Measurements from ENCODE around the gene CHRNB1.
A peak's percentile ranks its signal among the peaks of the same experiment; 100 is the strongest.

CHRNB1 gene

GRCh38 chr17:7484067-7484918 lies 39.4 kb downstream of the CHRNB1 start, which contains the start of gene POLR2A:
Gene POLR2A (plus strand): TSS chr17:7484366.
- DNase-seq (ENCODE audit: low read depth) = peak; percentile 97

GRCh38 chr17:7484919-7485377 lies 40.1 kb downstream of the CHRNB1 start:
- DNase-seq (ENCODE audit: low read depth) = no peak

GRCh38 chr17:7486181-7486580 lies 41.3 kb downstream of the CHRNB1 start:
- DNase-seq (ENCODE audit: low read depth) = peak; percentile 21

- DNase-seq (ENCODE audit: low read depth) = no peak
Measured at GRCh38 chr17:7490144-7490543, 45.3 kb downstream of the CHRNB1 start.

- no peak for DNase-seq (ENCODE audit: low read depth)
Measured at GRCh38 chr17:7491583-7491982, 46.7 kb downstream of the CHRNB1 start.

- no peak for DNase-seq (ENCODE audit: low read depth)
Measured at GRCh38 chr17:7493941-7494340, 49.1 kb downstream of the CHRNB1 start.

GRCh38 chr17:7495906-7496434 lies 51.1 kb downstream of the CHRNB1 start:
- DNase-seq (ENCODE audit: low read depth) = no peak

GRCh38 chr17:7496470-7497183 lies 51.8 kb downstream of the CHRNB1 start:
- DNase-seq (ENCODE audit: low read depth) = no peak

- DNase-seq (ENCODE audit: low read depth) = no peak
Measured at GRCh38 chr17:7497228-7497627, 52.4 kb downstream of the CHRNB1 start.

- no peak for DNase-seq (ENCODE audit: low read depth)
Measured at GRCh38 chr17:7497636-7498035, 52.8 kb downstream of the CHRNB1 start.

- DNase-seq (ENCODE audit: low read depth) = no peak
Measured at GRCh38 chr17:7499161-7499560, 54.3 kb downstream of the CHRNB1 start.

GRCh38 chr17:7501729-7502128 lies 56.9 kb downstream of the CHRNB1 start:
- DNase-seq (ENCODE audit: low read depth) = no peak

- DNase-seq (ENCODE audit: low read depth) = no peak
Measured at GRCh38 chr17:7502171-7502847, 57.4 kb downstream of the CHRNB1 start.

- DNase-seq (ENCODE audit: low read depth) = no peak
Measured at GRCh38 chr17:7502987-7503386, 58.1 kb downstream of the CHRNB1 start.

- no peak for DNase-seq (ENCODE audit: low read depth)
Measured at GRCh38 chr17:7503521-7503920, 58.7 kb downstream of the CHRNB1 start.

Data from amniotic epithelial cell (primary cell).